GM18868 (cell line): ENCODE results near the gene RTL10.
"Not testable (repeated sequence)": the region's sequence is repeated elsewhere in the genome, so short reads cannot be mapped to it uniquely, and the experiment has no call there.

Source experiments
- ATAC-seq: cut with Tn5 transposase; IDR thresholded peaks from one replicate; pipeline ENCODE4 v1.9.1; 2021; ENCODE audit warnings: mild to moderate bottlenecking, moderate library complexity; ENCODE audit not compliant: unreplicated experiment

Gene RTL10

DNA sequence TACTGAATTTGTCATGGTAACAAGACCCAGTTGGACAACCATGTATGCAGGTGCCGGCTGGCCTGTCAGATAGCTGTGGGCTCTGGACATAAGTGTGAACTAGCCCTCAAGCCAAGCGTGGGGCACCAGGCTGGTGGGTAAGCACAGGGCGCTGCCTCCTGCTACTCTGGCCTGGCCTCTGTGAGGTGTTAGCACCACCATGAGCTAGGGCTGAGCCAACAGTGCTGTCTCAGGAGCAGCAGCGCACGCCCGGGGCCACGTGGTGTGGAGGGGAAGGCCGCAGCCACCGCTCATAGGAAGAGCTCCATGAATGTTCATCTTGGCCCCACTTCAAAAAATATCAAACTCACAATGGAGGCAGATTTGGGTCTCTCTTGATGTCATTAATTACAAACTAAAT lies 35.3 kb upstream of the RTL10 start:
- ATAC-seq = no peak

DNA sequence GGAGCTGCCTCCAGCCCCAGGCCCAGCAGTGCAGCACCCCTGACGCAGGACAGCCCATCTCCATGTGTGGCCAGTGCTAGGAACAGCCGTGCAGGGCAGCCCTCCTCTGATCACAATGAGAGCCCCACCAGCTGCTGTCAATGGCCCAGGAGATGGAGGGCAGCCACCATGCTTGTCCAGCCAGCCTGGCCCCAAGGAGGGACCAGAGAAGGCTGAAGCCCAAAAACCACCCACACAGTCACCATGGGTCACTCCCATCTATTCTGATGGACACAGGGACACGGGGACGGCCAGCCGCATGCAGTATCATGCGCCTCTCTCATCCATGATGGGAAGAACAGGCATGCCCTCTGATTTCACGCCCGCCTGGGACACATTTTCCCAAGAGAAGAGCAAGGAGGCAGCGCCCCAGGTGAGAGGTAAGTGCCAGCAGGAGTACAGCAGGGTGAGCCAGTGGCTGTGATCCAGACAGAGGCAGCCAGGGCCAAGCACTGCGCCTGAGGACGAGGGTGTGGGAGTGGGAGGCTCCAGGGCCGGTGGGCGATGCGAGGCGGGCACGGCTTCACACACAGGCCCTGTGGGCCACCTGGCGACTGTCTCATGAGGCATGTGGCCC lies 33.6 kb upstream of the RTL10 start:
- no peak for ATAC-seq

DNA sequence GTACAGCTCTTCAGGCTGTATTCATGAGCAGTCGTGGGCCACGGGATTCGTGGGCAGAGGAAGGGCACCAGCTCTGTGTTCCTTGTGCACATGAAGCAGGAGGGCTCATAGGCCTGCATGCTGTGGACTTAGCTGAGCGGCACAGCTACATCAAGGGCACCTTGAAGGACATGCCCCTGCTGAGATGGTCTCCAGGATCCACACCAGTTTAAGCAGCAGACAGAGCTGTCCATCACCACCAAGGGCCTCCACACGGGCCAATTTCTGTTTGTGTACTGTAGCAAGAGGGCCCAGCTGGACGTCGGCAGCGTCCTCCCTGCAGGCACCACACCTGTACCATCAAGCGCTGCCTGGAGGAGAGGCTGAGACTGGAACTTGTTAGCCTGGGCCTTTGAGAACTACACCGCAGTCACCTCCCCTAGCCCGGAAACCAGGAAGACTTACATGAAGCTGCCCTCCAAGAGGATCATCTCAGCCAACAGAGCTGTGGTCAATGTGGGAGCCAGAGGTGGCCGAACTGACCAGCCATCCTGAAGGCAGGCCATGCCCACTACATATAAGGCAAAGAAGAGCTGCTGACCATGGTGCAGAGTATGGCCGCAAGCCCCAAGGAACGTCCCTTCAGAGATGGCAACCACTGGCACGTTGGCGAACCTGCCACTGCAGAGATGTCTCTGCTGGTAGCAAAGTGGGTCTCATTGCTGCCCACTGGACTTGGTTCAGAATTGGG lies 32.7 kb upstream of the RTL10 start:
- ATAC-seq = no peak

DNA sequence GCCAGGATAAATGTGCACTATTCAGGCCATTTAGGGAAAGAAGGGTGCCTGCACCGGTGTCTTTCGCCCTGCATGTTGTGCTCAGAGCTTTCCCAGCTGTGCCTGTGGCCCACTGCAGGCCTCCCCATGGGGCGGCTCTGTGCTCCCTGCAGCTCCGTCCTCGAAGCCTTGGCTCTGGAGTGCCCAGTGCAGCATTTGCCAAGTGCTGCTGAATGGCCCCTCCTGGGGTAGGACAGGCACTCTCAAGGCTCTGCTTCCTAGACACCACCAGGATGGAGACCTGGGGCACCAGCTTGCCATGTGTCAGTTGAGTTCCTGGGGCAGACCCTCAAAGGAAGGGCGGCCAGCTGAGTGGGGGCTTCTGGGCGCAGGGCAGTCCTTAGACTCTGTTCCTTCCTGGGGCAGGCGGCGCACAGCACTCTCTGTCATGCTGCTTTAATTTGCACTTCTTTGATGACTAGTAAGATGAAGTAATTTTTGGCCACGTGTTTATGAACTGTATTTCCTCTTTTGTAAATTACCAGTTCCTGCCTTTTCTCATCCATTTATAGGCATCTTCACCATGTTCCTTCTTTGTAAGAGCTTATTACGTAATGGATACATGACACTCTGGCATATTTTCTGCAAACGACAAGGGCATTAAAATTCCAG lies 32.1 kb upstream of the RTL10 start:
- ATAC-seq = no peak

DNA sequence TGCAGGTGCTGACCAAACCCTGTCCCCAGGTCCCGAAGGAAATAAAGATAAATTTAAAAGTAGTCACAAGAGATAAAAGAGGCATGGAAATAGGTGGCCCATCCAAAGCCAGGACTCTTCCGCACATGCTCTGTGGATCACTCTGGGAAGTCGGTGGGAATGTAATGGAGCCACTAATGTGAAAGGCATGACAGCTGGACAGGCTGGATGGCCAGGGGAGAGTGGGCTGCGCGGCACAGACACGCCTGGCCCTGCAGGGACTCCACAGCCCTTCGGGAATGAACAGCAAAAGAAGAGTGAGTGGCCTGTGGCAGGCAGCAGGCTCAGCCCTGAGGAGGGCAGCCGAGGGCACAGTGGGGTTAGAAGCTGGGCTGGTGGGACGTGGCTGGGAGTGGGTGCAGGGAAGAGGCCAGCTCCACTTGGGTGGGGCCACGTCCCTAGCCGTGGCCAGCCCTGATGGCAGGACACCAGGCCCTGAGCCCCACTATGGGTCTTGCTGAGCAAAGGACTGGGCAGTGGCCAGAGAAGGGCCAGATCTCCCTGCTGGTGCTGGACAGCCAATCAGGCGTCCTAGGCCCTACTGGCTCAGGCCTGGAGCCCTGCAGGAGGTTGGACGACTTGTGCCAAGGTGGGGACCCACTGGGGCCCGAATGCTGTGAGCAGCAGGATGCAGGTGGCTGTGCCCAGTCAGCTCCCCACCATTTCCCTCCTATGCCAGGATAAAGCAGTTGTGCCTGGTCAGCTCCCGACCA lies 31.3 kb upstream of the RTL10 start:
- ATAC-seq = no peak

DNA sequence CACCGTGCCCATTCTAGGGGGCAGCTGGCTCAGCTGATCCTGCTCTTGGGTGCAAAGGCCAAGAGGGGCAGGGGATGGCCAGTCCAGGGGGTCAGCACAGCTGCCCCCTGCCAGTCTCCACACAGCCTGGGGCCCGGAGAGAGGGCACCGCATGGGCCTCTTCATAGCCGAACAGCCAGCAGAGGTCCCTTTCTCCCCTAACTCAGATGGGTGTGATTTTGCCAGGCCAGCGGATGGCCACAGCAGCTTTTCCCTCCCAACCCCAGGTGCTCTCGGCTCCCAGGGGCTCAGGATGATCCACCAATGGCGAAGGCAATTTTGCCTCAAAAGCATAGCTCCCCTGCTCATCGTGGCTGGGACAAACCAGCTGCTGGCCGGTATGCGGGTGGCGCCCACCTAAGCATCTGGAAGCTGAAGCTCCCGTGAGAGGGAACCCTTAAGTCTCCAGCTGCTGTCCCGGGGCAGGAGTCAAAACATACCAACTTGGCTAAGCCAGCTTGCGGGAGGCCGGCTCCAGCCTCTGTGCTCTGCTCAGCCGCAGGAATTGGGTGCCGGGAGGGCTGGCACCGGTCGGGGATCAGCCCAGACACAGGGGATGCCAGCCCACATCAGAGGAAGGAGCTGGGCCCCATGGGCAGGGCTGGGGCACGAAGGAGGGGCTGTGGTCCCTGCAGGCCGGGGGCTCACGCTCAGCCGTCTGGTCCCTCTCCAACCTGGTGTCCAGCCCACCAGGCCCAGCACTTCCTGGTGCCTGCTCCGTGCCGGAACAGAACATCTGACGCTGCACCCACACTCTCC lies 30.5 kb upstream of the RTL10 start:
- ATAC-seq = no peak

DNA sequence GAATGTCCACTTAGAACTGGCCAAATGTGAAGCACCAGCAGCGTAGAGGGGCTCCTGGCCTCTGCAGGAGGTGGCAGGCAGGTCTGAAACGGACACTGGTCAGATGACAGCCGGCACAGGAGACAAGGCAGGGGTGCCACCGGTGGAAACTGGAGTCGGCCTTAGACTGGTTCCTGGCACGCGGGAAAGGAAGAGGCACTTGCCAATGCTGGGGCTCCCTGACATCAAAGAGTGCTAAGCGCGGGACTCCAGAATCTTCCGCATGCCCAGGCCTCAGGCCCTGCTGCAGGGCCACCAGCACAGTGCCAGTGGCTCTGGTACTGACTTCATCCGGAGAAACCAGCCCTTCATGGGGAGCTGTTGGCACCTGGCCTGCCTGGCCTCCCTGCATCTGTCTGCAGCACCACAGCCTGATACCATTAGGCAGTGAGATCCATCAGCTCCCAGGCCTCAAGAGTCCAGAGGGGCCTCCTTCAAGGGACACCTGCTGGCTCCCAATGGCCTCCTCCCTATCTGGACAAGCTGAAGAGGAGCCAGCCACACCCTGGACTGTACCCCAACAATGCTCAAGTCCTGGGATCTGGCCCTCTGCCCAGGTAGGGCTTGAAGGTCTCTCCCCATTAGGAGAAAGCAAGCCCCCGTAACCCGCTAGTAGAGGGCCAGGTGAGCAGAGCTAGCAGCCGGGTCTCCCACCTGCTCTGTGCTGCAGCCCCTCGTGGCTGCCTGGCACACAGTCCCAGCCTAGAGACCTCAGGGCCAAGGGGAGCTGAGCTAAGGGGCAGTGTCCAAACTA lies 29.7 kb upstream of the RTL10 start:
- ATAC-seq = no peak

DNA sequence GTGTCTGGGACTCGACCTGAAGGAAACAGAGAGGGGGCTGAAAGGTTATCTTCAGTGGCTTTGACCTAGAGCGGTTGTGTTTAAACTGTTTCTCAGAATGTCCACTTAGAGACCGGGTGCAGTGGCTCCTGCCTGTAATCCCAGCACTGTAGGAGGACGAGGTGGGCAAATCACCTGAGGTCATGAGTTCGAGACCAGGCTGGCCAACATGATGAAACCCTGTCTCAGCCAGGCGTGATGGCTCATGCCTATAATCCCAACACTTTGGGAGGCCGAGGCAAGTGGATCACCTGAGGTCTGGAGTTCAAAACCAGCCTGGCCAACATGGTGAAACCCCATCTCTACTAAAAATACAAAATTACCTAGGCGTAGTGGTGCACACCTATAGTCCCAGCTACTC lies 28.8 kb upstream of the RTL10 start:
- not testable (repeated sequence) for ATAC-seq

DNA sequence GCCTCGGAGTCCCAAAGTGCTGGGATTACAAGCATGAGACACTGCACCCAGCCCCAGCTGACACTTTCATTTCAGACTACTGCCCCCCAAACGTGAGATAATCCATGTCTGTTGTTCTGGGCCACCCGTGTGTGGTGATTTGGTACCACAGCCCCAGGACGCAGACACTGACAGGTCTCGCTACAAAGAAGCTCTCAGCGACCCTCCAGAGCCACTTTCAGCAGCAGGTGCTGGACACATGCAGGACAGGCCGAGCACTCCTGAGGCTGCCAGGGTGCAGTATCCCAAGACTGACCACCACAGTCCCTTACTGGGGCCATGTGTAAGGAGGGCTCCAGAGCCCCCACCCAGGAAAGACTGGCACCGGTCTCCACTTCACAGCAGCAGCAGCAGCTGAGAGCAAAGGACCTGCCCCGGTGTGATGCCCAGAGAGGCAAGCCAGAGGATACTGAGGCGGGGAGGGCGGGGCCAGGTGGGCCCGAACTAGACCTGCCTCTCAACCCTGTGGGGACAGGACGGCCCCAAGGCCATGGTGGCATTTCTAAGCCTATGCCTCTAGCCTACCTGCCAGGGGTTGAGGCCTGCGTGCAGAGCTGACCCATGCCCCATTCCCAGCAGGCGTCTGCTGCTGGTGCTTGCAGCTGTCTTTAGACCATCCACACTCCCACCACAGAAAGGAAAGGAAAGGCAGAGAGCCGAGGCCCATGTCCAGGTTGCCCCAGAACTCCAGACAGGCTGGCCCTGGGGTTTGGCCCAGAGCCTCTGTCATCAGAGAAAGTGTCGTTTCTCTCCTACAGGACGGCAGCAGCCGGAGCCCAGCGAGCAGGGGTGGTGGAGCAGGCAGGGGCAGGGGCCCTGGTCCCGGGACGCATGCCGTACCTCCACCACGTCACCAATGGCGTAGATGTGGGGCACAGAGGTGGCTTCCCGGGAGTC lies 28.0 kb upstream of the RTL10 start:
- ATAC-seq = no peak

DNA sequence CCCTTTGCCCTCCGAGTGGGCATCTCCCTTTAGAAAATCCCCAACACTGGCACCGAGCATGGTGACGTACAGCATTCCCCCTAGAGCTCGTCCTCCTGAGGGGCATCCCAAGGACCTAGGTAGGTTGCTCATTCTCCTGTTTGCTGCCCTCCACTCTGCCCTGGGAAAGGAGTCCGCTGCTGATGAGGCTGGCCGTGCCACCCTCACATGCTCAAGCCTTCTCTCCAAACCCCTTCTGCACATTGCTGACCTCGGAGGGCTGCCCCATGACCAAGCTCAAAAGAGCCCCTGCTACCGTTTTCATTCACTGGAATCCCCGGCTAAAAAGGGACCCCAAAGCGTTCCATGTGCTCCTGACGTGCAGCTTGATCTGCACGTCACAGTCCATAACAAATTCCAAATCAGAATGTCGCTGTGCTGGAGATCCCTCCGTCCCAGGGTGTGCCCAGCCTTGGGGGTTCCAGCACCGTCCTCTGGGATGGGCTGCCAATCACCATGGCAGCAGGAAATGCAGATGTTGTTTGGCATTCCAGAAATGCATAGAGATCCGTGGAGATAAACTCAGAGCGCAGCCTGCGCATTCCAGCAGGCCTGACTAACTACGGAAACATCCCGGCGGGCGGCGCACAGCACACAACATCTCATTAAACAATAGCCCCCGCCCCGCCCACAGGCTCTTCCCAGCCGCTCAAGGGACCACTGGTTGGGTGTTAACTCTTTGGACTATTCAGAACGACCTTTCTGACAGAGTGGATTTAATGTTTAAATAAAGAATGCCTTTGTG lies 26.3 kb upstream of the RTL10 start:
- no peak for ATAC-seq

DNA sequence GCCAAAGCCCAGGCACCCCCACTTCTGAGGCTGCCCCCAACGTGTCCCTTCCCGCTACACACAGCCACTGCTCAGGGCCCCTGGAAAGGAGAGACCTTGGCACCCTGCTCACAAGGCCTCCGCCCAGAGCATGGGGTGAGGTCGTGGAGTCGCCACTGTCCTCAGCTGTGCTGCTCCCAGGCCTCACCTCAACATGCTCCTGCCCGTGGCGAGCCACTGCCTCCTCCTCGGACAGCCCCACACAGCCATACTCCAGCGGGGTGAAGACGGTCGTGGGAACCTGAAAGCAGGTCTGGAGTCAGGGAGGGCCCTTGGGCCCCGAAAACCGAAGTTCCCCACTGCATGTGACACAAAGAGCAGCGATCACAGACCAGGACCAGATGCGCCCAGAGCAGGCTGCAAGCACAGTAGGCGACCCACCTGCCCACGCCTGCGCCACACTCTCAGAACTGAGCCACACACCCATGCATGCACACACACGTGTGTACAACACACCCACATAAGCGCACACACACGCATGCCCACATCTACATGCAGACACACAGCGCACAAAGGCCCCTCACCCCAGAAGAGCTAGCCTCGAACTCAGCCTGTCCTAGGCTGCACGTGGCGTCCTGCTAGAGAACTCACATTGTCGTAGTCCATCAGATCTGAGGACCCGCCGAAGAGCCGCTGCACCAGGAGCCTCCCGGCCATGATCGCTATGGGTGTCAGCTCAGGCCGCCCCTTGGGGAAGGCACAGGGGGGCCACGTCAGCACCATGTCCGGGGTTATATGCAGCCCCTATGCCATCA lies 25.5 kb upstream of the RTL10 start:
- ATAC-seq = no peak

DNA sequence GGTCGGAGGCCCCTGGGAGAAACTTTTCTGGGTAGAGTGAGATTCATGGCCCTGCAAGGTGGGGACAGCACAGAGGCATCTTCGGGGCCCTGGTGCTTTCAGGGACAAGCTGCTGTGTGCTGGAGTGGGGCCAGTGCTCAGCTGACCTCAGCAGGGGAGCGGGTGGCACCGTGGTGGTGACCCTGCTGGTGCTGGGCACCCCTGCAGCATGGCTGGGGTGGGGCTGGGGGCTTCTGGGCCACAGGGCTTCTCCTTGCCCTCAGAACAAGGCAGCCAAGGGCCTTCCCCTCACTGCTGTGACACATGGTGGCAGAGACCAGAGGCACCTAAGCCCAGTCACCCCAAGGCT lies 24.9 kb upstream of the RTL10 start:
- ATAC-seq = no peak

DNA sequence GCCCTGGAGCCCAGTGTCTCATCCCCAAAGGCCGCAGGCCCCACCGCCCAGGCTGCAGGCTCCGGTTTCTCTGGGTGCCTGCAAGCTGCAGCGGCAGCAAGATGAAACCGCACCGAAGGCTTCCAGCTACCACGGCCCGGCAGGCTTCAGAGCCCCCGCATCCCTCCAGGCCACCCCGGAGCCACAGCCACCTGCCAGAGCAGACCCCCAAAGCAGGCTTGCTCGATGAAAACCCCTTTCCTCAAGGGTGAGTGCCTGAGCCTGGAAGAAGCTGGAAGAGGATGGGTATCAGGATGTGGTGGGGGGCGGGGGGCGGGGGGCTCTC lies 24.5 kb upstream of the RTL10 start:
- ATAC-seq = no peak

DNA sequence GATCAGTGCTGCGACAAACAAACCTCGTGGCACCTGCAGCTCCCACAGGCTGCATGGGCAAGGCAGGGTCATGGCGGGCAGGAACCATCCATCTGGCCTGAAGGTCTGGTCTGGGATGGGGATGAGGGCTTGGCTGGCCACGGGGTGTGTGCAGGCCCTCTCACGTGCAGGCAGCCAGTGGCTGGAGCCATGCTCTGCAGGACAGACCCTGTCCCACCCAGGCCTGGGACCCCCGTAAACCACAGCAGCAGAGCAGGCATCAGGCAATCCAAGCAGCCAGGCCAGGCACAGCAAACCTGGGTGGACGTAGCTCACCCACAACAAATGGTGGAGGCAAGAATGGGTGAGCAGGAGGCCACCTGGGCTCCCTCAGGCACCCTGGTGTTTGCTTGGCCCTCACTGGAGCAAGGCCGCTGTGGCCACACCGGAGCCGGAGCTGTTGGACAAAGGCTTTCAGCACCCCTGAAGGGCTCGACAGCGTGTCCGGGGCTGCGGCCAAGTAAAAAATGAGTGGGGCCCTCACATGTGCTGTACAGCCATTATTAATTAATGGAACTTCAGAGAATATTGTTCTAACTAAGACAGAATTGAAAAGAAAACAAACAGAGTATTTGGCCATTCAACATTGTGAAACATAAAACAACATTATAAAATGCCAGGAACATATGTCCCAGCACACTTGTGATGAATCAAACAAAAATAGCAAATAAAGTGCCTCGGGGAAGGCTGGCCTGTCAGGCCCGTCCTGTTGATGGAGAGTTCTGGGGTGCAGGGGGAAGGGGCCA lies 24.0 kb upstream of the RTL10 start:
- ATAC-seq = no peak

DNA sequence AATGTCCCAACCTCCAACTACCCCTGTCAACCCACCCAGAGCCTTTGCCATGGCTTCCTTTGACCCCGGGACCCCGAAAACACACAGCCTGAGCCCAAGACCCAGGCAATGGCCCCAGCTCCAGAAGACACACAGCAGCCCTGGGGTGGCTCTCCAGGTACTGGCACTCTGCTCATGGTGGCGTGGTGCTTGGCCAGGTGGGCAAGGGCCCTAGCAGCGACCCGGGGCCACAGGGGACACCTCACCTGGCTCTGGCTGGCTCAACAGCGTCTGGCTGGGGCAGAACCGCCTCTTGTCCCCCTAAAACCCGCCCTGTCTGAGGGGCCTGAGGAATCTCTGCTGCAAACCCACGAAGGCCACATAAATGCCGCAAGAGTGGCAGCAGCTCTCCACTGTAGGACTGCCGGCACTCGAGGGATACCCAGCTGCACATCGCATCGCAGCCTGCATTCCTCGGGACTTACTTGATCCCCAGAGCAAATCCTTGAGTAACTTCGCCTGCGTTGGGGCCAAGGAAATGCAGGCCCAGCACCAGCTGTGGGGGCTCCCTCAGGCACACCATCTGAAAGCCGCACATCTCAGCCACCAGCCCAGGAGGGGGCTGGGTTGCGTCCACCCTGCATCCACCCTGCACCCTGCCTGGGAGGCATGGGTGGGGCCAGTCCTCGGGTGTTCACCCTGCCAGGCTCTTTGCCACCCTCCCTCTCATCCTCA lies 23.1 kb upstream of the RTL10 start:
- ATAC-seq = no peak

DNA sequence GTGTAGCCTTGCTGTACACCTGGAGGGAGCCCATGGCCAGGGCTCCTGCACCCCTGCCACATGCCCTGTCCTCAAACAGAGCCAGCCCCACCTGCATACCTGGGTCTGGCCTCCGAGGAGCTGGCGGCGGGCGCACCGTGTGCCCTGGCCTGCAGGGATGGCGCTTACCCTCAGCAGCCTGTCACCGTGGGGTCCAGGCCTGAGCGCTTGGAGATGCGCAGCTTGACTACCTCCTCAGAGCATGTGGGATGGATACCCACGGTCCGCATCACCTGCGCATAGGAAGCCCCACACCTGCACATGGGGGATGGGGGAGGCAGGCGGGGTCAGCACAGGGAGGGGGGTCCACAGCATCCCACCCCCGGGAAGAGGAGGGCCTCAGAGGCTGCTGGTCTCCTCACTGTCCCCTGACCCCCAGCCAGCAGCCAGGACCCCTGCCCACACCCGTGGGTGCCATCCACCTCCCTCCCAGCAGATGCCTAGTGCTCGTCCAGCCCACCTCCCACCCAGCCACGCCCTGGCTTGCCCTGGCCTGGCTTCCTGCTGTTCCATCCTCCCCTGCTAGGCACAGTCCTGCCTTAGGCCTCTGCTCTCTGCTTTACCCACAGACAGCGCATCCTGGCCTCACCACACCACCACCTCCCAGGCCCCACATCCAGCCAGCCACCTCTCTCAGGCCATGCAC lies 22.4 kb upstream of the RTL10 start:
- ATAC-seq = no peak
